Liver (tissue), 9 donors: Measurements from ENCODE around the gene GSE1. TPM values are rescaled to one million over a fixed set of nuclear protein-coding genes. Genes with fewer than 3 reads are reported as not detected.

Source experiments
- DNase-seq: peaks from one replicate; pipeline ENCODE4 v3.0.0-alpha.2; 2017; ENCODE audit warnings: low spot score
- H3K27ac ChIP-seq, 2 donors: one replicate each; pipeline ENCODE4 v1.7.0; 2013; ENCODE audit warnings: inconsistent platforms in 2 of 2, low read length in 2 of 2, control low read depth in 1 of 2, low read depth in 1 of 2, mild to moderate bottlenecking in 1 of 2
- H3K27me3 ChIP-seq, 4 donors: one replicate each; pipeline versions ENCODE4 v1.6.1 to v1.7.0; 2013; ENCODE audit warnings: low read length in 3 of 4, inconsistent platforms in 1 of 4, mild to moderate bottlenecking in 1 of 4, moderate library complexity in 1 of 4; ENCODE audit not compliant: control insufficient read depth in 4 of 4, insufficient read depth in 4 of 4
- H3K36me3 ChIP-seq, 4 donors: one replicate each; pipeline versions ENCODE4 v1.6.1 to v1.7.0; 2013; ENCODE audit warnings: low read length in 3 of 4, mild to moderate bottlenecking in 3 of 4, low read depth in 1 of 4, moderate library complexity in 1 of 4; ENCODE audit not compliant: control insufficient read depth in 4 of 4, insufficient read depth in 3 of 4
- H3K4me1 ChIP-seq, 4 donors: one replicate each; pipeline versions ENCODE4 v1.6.1 to v1.7.0; 2013; ENCODE audit warnings: low read length in 3 of 4, mild to moderate bottlenecking in 3 of 4, moderate library complexity in 1 of 4; ENCODE audit not compliant: control insufficient read depth in 4 of 4, insufficient read depth in 4 of 4
- H3K4me3 ChIP-seq, 3 donors: one replicate each; pipeline versions ENCODE4 v1.6.1 to v1.7.0; 2013; ENCODE audit warnings: low read length in 3 of 3, control low read depth in 1 of 3, low read depth in 1 of 3, mild to moderate bottlenecking in 1 of 3
- H3K9ac ChIP-seq, 2 donors: one replicate each; pipeline ENCODE4 v1.7.0; 2013; ENCODE audit warnings: low read length in 2 of 2, mild to moderate bottlenecking in 2 of 2, moderate library complexity in 2 of 2, control low read depth in 1 of 2, low read depth in 1 of 2
- H3K9me3 ChIP-seq, 4 donors: one replicate each; pipeline versions ENCODE4 v1.6.1 to v1.7.0; 2013; ENCODE audit warnings: low read length in 3 of 4; ENCODE audit not compliant: control insufficient read depth in 4 of 4
- EGR1 ChIP-seq, 2 donors: IDR thresholded peaks; 2 replicates each; pipeline ENCODE4 v1.6.1; 2016 to 2018; ENCODE audit warnings: antibody characterized with exemption in 2 of 2, low read depth in 2 of 2
- FOXA1 ChIP-seq: IDR thresholded peaks from 2 replicates; pipeline ENCODE4 v1.6.1; 2016; ENCODE audit warnings: antibody characterized with exemption
- FOXA2 ChIP-seq: IDR thresholded peaks from 2 replicates; pipeline ENCODE4 v1.6.1; 2016; ENCODE audit warnings: antibody characterized with exemption
- GABPA ChIP-seq, 2 donors: IDR thresholded peaks in 1 of 2; conservative IDR thresholded peaks in 1 of 2; 2 replicates each; pipeline ENCODE4 v1.6.1; 2016; ENCODE audit warnings: antibody characterized with exemption in 2 of 2, mild to moderate bottlenecking in 1 of 2, moderate library complexity in 1 of 2
- HNF4A ChIP-seq, 2 donors: conservative IDR thresholded peaks; 2 replicates each; pipeline ENCODE4 v1.6.1; 2016; ENCODE audit warnings: antibody characterized with exemption in 2 of 2, mild to moderate bottlenecking in 2 of 2
- NR2F2 ChIP-seq: IDR thresholded peaks from 2 replicates; pipeline ENCODE4 v1.6.1; 2016; ENCODE audit warnings: antibody characterized with exemption
- RAD21 ChIP-seq, 2 donors: IDR thresholded peaks; 2 replicates each; pipeline ENCODE4 v1.6.1; 2016; ENCODE audit warnings: antibody characterized with exemption in 2 of 2, mild to moderate bottlenecking in 2 of 2
- RXRA ChIP-seq, 2 donors: IDR thresholded peaks; 2 replicates each; pipeline ENCODE4 v1.6.1; 2017 to 2018; ENCODE audit warnings: antibody characterized with exemption in 2 of 2, mild to moderate bottlenecking in 1 of 2
- SP1 ChIP-seq: IDR thresholded peaks from 2 replicates; pipeline ENCODE4 v1.6.1; 2018; ENCODE audit warnings: antibody characterized with exemption, mild to moderate bottlenecking
- TAF1 ChIP-seq: conservative IDR thresholded peaks from 2 replicates; pipeline ENCODE4 v1.6.1; 2016; ENCODE audit warnings: antibody characterized with exemption, mild to moderate bottlenecking
- YY1 ChIP-seq: IDR thresholded peaks from 2 replicates; pipeline ENCODE4 v1.6.1; 2016; ENCODE audit warnings: antibody characterized with exemption, mild to moderate bottlenecking
- WGBS: extraction: QIAGEN DNeasy Blood & Tissue Kit; methylation state at CpG from one replicate; pipeline ENCODE4 v1.1.7; 2013; 5-methylcytosine and 5-hydroxymethylcytosine counted together
- polyA plus RNA-seq, 2 donors: library from polyadenylated mRNA; stranded (reverse) in 1 of 2; unstranded in 1 of 2; fragments of 200-250 nt in 1 of 2; fragments of >200 nt in 1 of 2; fragmentation: Nextera tagmentation in 1 of 2; extraction: Ambion mirVana in 1 of 2; gene quantifications; one replicate each; pipeline versions ENCODE4 v1.2.1 to v1.2.3, GENCODE V29; 2013 to 2015
- total RNA-seq, 2 donors: library from RNA; depleted of rRNA; stranded (reverse); fragments of >200 nt; gene quantifications; one replicate each; pipeline ENCODE4 v1.2.3, GENCODE V29; 2014
- TF ChIP-seq, protein P1 (sequence below): IDR thresholded peaks from 2 replicates; pipeline ENCODE4 v1.6.1; 2016; ENCODE audit warnings: antibody characterized with exemption
- TF ChIP-seq, protein P2 (sequence below): IDR thresholded peaks from 2 replicates; pipeline ENCODE4 v1.6.1; 2016; ENCODE audit warnings: antibody characterized with exemption
- TF ChIP-seq, protein P3 (sequence below): IDR thresholded peaks from 2 replicates; pipeline ENCODE4 v1.6.1; 2016; ENCODE audit warnings: antibody characterized with exemption, mild to moderate bottlenecking
- TF ChIP-seq, protein P4 (sequence below): fragments of 150-350 bp; IDR thresholded peaks from 2 replicates; pipeline ENCODE4 v1.5.1; 2017; ENCODE audit warnings: improper control_type of control experiment, low read depth, low read length; ENCODE audit not compliant: missing input control
- TF ChIP-seq, protein P5 (sequence below): IDR thresholded peaks from 2 replicates; pipeline ENCODE4 v1.6.1; 2016; ENCODE audit warnings: antibody characterized with exemption
- donor health status: healthy.
- donor health status: healthy.
- donor health status: healthy.
- donor health status: healthy.
- donor health status: healthy.

Gene GSE1
- total and polyA plus RNA-seq, 4 donors: 9.9 to 37.7 (median 25.2) TPM

DNA sequence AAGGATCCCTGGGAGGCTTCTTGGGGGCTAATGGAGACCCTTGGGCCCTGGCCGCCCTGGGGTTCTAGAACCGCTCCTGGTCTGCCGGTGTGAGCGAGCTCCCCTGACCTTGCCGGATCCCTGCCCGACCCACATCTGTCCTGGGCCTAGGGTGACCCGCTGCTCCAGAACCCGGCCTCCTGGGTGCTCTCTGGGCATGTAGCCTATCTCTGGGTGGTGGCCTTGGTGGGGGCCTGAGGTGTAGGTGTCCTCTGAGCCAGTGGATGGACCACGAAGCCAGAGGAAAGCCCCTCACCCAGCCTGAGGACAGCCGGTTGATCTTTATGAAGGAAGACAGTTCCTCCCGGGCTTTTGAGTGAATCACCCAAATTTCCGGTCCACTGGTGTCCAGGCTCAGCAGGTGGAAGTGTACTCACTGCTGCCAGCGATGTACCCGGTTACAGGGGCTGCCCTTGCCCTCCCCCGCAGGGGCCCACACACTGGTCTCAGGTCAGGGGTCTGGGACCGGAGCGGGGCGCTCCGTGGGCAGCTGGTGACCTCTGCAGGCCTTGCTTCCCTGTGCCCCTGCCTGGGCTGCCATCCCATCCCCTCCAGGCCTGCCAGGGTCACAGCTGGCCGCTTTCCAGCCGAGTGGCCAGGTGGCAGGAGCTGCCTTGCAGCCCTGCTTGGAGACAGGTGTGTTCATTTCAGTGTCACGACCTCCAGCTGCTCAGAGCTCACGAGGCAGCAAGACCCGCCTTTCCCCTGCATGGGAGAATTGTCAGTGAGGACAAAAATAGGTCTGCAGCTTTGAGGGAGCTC lies 10.5 kb upstream of the GSE1 start:
- no peak for DNase-seq
- WGBS: 78% methylated on average over 24 of the region's 24 CpGs
- H3K4me1 ChIP-seq: peaks cover 0 to 15% (median 2%) of the 10 kb centered on the region in 4 donors

More for the DNA sequence above, 10.5 kb upstream of the GSE1 start:
- no peaks in the 10 kb centered on the region for H3K27me3 ChIP-seq
- H3K36me3 ChIP-seq: no peaks in the 10 kb centered on the region
- no peak overlapping the region for H3K9ac ChIP-seq
- TF ChIP-seq FOXA1 (no peak), HNF4A (conservative IDR thresholded peaks at IDR 0.05) (no peak), RAD21 (IDR thresholded peaks at IDR 0.05) (no peak), TAF1 (no peak), GABPA (IDR thresholded peaks at IDR 0.05 in 1 of 2, conservative IDR thresholded peaks at IDR 0.05 in 1 of 2) (no peak), SP1 (no peak), RXRA (IDR thresholded peaks at IDR 0.05) (no peak), FOXA2 (no peak), YY1 (no peak), NR2F2 (no peak), EGR1 (IDR thresholded peaks at IDR 0.05; ENCODE audit: low read depth in 2 of 2) (no peak)
- TF ChIP-seq, protein P1, sequence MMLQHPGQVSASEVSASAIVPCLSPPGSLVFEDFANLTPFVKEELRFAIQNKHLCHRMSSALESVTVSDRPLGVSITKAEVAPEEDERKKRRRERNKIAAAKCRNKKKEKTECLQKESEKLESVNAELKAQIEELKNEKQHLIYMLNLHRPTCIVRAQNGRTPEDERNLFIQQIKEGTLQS: no peak
- TF ChIP-seq, protein P2, sequence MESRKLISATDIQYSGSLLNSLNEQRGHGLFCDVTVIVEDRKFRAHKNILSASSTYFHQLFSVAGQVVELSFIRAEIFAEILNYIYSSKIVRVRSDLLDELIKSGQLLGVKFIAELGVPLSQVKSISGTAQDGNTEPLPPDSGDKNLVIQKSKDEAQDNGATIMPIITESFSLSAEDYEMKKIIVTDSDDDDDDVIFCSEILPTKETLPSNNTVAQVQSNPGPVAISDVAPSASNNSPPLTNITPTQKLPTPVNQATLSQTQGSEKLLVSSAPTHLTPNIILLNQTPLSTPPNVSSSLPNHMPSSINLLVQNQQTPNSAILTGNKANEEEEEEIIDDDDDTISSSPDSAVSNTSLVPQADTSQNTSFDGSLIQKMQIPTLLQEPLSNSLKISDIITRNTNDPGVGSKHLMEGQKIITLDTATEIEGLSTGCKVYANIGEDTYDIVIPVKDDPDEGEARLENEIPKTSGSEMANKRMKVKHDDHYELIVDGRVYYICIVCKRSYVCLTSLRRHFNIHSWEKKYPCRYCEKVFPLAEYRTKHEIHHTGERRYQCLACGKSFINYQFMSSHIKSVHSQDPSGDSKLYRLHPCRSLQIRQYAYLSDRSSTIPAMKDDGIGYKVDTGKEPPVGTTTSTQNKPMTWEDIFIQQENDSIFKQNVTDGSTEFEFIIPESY: no peak
- TF ChIP-seq, protein P3, sequence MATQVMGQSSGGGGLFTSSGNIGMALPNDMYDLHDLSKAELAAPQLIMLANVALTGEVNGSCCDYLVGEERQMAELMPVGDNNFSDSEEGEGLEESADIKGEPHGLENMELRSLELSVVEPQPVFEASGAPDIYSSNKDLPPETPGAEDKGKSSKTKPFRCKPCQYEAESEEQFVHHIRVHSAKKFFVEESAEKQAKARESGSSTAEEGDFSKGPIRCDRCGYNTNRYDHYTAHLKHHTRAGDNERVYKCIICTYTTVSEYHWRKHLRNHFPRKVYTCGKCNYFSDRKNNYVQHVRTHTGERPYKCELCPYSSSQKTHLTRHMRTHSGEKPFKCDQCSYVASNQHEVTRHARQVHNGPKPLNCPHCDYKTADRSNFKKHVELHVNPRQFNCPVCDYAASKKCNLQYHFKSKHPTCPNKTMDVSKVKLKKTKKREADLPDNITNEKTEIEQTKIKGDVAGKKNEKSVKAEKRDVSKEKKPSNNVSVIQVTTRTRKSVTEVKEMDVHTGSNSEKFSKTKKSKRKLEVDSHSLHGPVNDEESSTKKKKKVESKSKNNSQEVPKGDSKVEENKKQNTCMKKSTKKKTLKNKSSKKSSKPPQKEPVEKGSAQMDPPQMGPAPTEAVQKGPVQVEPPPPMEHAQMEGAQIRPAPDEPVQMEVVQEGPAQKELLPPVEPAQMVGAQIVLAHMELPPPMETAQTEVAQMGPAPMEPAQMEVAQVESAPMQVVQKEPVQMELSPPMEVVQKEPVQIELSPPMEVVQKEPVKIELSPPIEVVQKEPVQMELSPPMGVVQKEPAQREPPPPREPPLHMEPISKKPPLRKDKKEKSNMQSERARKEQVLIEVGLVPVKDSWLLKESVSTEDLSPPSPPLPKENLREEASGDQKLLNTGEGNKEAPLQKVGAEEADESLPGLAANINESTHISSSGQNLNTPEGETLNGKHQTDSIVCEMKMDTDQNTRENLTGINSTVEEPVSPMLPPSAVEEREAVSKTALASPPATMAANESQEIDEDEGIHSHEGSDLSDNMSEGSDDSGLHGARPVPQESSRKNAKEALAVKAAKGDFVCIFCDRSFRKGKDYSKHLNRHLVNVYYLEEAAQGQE: no peak
- TF ChIP-seq, protein P4, sequence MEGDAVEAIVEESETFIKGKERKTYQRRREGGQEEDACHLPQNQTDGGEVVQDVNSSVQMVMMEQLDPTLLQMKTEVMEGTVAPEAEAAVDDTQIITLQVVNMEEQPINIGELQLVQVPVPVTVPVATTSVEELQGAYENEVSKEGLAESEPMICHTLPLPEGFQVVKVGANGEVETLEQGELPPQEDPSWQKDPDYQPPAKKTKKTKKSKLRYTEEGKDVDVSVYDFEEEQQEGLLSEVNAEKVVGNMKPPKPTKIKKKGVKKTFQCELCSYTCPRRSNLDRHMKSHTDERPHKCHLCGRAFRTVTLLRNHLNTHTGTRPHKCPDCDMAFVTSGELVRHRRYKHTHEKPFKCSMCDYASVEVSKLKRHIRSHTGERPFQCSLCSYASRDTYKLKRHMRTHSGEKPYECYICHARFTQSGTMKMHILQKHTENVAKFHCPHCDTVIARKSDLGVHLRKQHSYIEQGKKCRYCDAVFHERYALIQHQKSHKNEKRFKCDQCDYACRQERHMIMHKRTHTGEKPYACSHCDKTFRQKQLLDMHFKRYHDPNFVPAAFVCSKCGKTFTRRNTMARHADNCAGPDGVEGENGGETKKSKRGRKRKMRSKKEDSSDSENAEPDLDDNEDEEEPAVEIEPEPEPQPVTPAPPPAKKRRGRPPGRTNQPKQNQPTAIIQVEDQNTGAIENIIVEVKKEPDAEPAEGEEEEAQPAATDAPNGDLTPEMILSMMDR: no peak
- TF ChIP-seq, protein P5, sequence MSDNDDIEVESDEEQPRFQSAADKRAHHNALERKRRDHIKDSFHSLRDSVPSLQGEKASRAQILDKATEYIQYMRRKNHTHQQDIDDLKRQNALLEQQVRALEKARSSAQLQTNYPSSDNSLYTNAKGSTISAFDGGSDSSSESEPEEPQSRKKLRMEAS: no peak
- no peak overlapping the region for H3K4me3 ChIP-seq
- H3K27ac ChIP-seq: no peak overlapping the region
- H3K9me3 ChIP-seq: no peaks in the 10 kb centered on the region
